Placental pericyte (primary cell): ENCODE results near the gene SFN. TPM values are rescaled to one million over a fixed set of nuclear protein-coding genes. Genes with fewer than 3 reads are reported as not detected.

Experiments used
- small RNA-seq: library from RNA; depleted of rRNA; stranded (forward); fragments of <200 nt; gene quantifications from one replicate; pipeline ENCODE3, GENCODE V24; 2012; ENCODE audit warnings: low replicate concordance
- total RNA-seq: library from RNA; depleted of rRNA; stranded (reverse); fragments of >200 nt; gene quantifications from 2 replicates; pipeline ENCODE4 v1.2.3, GENCODE V29; 2012

Gene SFN
- total RNA-seq: 0.44 and 1.0 TPM in 2 replicates

DNA sequence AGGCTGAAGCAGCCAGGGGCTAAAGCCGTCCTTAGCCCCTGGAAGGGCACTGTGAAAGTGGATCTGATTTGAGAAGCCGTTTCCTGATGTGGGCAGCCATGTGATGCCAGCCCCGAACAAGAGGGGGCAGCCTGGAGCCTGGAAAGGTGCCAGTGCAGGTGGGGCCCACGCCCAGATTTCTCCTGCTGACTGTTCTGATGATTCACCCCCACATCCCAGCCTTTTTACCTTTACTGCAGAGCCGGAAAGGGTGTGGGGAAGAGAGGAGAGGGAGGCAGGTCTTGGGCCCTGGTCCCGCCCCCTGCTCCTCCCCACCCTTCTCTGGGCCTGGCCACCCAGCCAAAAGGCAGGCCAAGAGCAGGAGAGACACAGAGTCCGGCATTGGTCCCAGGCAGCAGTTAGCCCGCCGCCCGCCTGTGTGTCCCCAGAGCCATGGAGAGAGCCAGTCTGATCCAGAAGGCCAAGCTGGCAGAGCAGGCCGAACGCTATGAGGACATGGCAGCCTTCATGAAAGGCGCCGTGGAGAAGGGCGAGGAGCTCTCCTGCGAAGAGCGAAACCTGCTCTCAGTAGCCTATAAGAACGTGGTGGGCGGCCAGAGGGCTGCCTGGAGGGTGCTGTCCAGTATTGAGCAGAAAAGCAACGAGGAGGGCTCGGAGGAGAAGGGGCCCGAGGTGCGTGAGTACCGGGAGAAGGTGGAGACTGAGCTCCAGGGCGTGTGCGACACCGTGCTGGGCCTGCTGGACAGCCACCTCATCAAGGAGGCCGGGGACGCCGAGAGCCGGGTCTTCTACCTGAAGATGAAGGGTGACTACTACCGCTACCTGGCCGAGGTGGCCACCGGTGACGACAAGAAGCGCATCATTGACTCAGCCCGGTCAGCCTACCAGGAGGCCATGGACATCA lies at the start of gene SFN:
Gene SFN, plus strand, starts transcription at position 369 of the 904 bp plus-strand sequence. Its CDS starts 64 bp downstream, at position 433.

DNA sequence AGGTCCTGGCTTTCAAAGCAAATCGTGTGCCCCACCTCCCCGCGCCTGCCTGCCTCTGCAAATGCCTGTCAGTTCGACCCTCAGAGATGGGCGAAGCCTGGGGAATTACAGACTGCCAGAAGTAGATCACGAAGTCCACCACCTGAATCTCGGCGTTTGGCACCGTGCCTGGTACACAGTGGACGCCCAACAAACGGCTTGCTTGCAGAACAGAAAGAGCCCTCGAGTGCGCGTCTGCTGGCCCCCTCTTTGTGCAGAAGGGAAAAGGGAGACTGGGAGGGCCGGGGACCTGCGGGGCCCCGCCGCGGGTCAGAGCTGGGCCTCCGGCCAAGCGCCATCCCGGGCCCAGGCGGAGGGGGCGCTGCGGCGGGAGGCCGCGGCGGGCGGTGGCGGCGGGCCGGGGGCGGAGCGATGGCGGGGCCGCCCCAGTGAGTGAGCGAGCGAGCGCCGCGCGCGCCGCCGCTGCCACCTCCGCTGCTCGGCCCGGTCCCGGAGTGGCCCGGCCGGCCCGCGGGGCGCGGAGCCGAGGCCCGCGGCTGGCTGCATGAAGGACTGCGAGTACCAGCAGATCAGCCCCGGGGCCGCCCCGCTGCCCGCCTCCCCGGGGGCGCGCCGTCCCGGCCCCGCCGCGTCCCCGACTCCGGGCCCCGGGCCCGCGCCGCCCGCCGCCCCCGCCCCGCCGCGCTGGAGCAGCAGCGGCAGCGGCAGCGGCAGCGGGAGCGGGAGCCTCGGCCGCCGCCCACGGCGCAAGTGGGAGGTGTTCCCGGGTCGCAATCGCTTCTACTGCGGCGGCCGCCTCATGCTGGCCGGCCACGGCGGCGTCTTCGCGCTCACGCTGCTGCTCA lies 36.5 kb upstream of the SFN start, which contains the start of gene ZDHHC18:
Gene ZDHHC18, plus strand, starts transcription at position 428 of the 845 bp plus-strand sequence. Its CDS starts 117 bp downstream, at position 545.

DNA sequence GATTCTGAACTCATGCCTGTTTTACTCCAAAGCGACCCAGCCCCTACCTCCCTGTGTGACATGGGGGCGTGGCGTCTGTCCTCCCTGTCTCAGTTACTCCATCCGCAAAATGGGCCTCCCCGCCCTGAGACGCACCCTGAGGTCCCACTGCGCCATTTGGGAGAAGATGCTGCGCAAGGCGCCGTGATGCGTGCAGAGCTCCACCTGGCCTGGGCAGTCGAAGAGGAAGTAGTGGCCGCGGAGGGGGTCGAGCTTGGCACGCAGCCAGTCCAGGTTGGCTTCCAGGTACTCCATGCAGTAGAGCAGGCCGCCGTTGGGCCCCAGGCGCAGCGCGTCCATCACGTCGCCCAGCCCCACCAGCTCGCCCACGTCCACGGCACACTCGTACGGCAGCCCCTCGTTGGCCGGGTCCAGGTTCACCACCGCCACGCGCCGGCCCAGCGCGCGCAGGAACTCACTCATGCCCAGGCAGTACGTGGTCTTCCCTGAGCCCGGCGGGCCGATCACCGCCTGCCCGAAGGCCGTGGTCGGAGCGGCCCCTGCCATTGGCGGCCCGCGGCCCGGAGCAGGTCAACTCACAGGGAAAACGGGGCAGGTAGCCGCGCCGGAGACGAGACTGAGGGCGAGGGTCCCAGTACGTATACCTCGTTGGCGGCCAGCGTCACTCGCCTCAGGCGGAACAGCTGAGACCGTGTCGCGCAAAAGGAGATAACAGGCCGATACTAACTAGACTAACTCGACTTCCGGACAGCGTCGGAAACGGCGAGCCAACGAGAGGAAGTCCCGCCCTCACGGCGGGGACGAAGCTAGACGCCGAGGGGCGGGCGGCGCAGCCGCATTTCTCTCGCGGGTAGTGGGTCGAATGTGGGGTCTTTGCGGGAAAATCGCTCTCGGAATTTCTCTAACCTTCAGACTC lies 26.9 kb downstream of the SFN start, which contains the start of gene GPN2:
Gene GPN2, minus strand, starts transcription at position 733 of the 916 bp plus-strand sequence. Its CDS starts 187 bp downstream, at position 546.

DNA sequence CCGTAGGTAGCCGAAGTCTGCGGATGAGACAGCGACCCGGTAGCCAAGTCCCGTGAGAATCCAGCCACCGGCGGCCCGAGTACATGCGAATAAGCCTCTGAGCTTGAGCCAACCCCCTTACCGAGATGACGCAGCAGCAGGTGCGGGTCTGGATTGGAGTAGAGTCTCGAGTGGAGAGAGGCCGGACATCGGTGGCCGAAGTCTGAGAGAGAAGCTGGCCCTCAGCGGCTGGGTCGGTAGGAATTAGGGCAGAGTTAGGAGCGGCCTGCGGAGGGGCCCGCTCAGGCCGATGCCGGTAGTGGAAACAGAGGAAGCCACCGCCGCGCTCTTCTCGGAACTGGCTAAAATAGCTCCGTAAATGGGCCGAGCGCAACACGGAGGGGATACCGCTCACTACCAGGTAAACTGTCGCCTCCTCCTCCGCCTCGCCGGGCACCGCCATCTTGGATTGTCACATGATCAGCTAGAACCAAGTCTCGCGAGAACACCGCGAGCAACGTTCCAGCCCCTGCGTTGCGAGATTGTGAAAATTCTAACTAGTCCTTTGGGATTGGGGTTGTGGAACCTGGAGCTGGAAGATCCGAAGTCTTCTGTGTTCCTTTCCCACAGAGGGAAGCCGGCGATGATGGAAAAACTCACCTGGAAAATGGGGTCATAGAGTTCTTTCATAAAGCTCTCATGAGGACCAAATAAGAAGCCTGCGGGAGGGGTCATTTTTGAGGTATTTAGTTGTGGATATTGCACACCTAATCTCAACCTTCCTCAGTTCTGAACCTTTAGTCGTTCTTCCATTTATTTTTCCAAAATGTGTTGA lies 37.3 kb downstream of the SFN start, which contains the start of gene GPATCH3:
Gene GPATCH3, minus strand, starts transcription at position 467 of the 814 bp plus-strand sequence. Its CDS starts 25 bp downstream, at position 442.

Small RNA genes lying within 50 kb of the gene (small RNA-seq; reads per million reads assigned to genes)
- not detected for gene RN7SL165P

Other genes starting within 250 kb of the SFN start
- gene ARID1A, start 167.1 kb upstream of the SFN start, total RNA-seq: 29.5 and 39.5 TPM in 2 replicates
- gene PIGV, start 75.2 kb upstream of the SFN start, total RNA-seq: 13.5 and 19.9 TPM in 2 replicates
- gene ZDHHC18, start 36.5 kb upstream of the SFN start, total RNA-seq: 24.9 and 28.6 TPM in 2 replicates
- gene GPN2, start 27.1 kb downstream of the SFN start, total RNA-seq: 10.5 and 10.9 TPM in 2 replicates
- 8.7 and 9.6 TPM in 2 replicates for gene GPATCH3, start 37.3 kb downstream of the SFN start, total RNA-seq
- gene NR0B2, start 50.8 kb downstream of the SFN start, total RNA-seq: not detected in 2 replicates
- 29.1 and 39.5 TPM in 2 replicates for gene NUDC, start 58.6 kb downstream of the SFN start, total RNA-seq
- not detected in 2 replicates for gene KDF1, start 97.3 kb downstream of the SFN start, total RNA-seq
- gene TRNP1, start 130.5 kb downstream of the SFN start, total RNA-seq: 8.8 and 51.4 TPM in 2 replicates
- gene TENT5B, start 149.7 kb downstream of the SFN start, total RNA-seq: 1.1 and 4.9 TPM in 2 replicates